ENCODE data around the gene SLC26A6.

GRCh38 chr3:48679411-48680391 lies 44.4 kb upstream of the SLC26A6 start:
- TF ChIP-seq FOXJ3 (CRISPR knock-in tag; IDR thresholded peaks at IDR 0.05; ENCODE audit: borderline replicate concordance) (no peak), RELA (CRISPR knock-in tag; IDR thresholded peaks at IDR 0.05; ENCODE audit: borderline replicate concordance) (no peak)

Data from WTC11 (cell line).